ENCODE results near the gene RSPH1.

The RSPH1 gene

GRCh38 chr21:42493109-42494060 is 2.6 kb downstream of the RSPH1 start:
- no peak for DNase-seq (ENCODE audit: low read depth)
- no peak overlapping the region for H3K4me3 ChIP-seq (ENCODE audit: low read depth, low read length)

GRCh38 chr21:42492201-42492600 is 3.8 kb downstream of the RSPH1 start:
- no peak for DNase-seq (ENCODE audit: low read depth)

GRCh38 chr21:42491328-42491727 is 4.7 kb downstream of the RSPH1 start:
- DNase-seq (ENCODE audit: low read depth), result no peak
- H3K4me3 ChIP-seq (ENCODE audit: low read depth, low read length), result no peak overlapping the region

More at GRCh38 chr21:42492201-42492600, 3.8 kb downstream of the RSPH1 start:
- no peak overlapping the region for H3K4me3 ChIP-seq (ENCODE audit: low read depth, low read length)

GRCh38 chr21:42490720-42491119 is 5.3 kb downstream of the RSPH1 start:
- H3K4me3 ChIP-seq (ENCODE audit: low read depth, low read length), result no peak overlapping the region
- no peak for DNase-seq (ENCODE audit: low read depth)

GRCh38 chr21:42489991-42490390 is 6.0 kb downstream of the RSPH1 start:
- no peak overlapping the region for H3K4me3 ChIP-seq (ENCODE audit: low read depth, low read length)
- no peak for DNase-seq (ENCODE audit: low read depth)

GRCh38 chr21:42489006-42489563 is 6.9 kb downstream of the RSPH1 start:
- DNase-seq (ENCODE audit: low read depth), result no peak
- no peak overlapping the region for H3K4me3 ChIP-seq (ENCODE audit: low read depth, low read length)

- H3K4me3 ChIP-seq (ENCODE audit: low read depth, low read length), result no peak overlapping the region
- DNase-seq (ENCODE audit: low read depth), result no peak
These were observed 9.5 kb downstream of the RSPH1 start for GRCh38 chr21:42486531-42486930.

GRCh38 chr21:42486072-42486471 is 10.0 kb downstream of the RSPH1 start:
- no peak for DNase-seq (ENCODE audit: low read depth)
- H3K4me3 ChIP-seq (ENCODE audit: low read depth, low read length), result no peak overlapping the region

- no peak for DNase-seq (ENCODE audit: low read depth)
- no peak overlapping the region for H3K4me3 ChIP-seq (ENCODE audit: low read depth, low read length)
These were observed 11.1 kb downstream of the RSPH1 start for GRCh38 chr21:42484966-42485365.

- no peak overlapping the region for H3K4me3 ChIP-seq (ENCODE audit: low read depth, low read length)
- DNase-seq (ENCODE audit: low read depth), result no peak
These were observed 14.9 kb downstream of the RSPH1 start for GRCh38 chr21:42481169-42481568.

- no peak for DNase-seq (ENCODE audit: low read depth)
- no peak overlapping the region for H3K4me3 ChIP-seq (ENCODE audit: low read depth, low read length)
These were observed 15.3 kb downstream of the RSPH1 start for GRCh38 chr21:42480736-42481135.

- no peak overlapping the region for H3K4me3 ChIP-seq (ENCODE audit: low read depth, low read length)
- no peak for DNase-seq (ENCODE audit: low read depth)
These were observed 16.4 kb downstream of the RSPH1 start for GRCh38 chr21:42479582-42479981.

- H3K4me3 ChIP-seq (ENCODE audit: low read depth, low read length), result no peak overlapping the region
- DNase-seq (ENCODE audit: low read depth), result no peak
These were observed 17.5 kb downstream of the RSPH1 start for GRCh38 chr21:42478504-42478903.

GRCh38 chr21:42476388-42477331 is 19.4 kb downstream of the RSPH1 start:
- DNase-seq (ENCODE audit: low read depth), result no peak
- no peak overlapping the region for H3K4me3 ChIP-seq (ENCODE audit: low read depth, low read length)

- DNase-seq (ENCODE audit: low read depth), result no peak
- H3K4me3 ChIP-seq (ENCODE audit: low read depth, low read length), result no peak overlapping the region
These were observed 20.3 kb downstream of the RSPH1 start for GRCh38 chr21:42475526-42476387.

GRCh38 chr21:42475036-42475435 is 21.0 kb downstream of the RSPH1 start:
- H3K4me3 ChIP-seq (ENCODE audit: low read depth, low read length), result no peak overlapping the region
- DNase-seq (ENCODE audit: low read depth), result no peak

- no peak for DNase-seq (ENCODE audit: low read depth)
- no peak overlapping the region for H3K4me3 ChIP-seq (ENCODE audit: low read depth, low read length)
These were observed 21.8 kb downstream of the RSPH1 start for GRCh38 chr21:42474043-42474831.

- DNase-seq (ENCODE audit: low read depth), result no peak
- no peak overlapping the region for H3K4me3 ChIP-seq (ENCODE audit: low read depth, low read length)
These were observed 22.5 kb downstream of the RSPH1 start for GRCh38 chr21:42473498-42474042.
